ENCODE measurements around the gene LPAR1.

- TF ChIP-seq EZH2 (optimal IDR thresholded peaks at IDR 0.05; ENCODE audit: low read depth, low read length) (no peak), CTCF (IDR thresholded peaks at IDR 0.05; ENCODE audit: low read length) (no peak), EZH2phosphoT487 (IDR thresholded peaks at IDR 0.05; ENCODE audit: low read length) (no peak)
These were observed 18.3 kb upstream of the LPAR1 start for GRCh38 chr9:111056538-111056937.

All from MM.1S (cell line).